Measurements from ENCODE around the gene XYLB.
A peak's percentile ranks its signal among the peaks of the same experiment; 100 is the strongest.

The XYLB gene

DNA sequence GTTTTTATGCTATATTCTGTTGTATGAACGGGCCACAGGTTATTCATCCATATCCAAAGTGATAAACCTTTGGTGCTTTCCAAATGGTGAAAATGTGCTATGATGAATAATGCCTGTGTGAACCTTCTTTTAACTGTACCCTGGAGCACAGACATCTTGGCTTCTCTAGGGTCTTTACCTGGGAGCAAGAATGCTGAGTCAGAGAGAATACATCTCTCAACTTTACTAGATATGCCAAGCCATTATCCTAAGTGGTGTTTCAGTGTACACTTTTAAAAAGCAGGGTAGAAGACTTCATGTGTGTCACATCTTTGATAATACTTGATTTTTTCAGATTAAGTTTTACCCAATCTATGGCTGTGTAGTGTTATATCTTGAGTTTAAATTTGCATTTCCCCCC, 23.5 kb upstream of the XYLB start:
- DNase-seq (ENCODE audit: low spot score) = no peak

DNA sequence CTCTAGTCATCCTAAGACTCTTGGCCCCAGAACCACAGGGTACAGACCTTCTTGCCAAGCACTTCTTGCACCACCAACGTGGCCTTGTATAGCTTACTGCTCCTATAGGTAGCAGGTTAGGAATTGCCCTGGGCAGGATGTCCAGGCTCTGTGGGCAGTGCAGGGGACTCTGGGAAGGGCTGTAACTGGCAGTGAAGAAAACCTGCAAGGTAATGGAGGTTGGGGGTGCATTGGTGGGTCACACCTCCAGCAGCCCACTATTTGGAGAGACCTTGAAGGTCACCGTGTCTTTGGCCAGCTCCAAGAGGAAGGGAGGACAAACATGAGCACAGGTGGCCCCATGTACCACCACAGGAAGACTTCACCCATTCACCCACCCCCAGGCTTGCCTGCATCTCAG, 21.3 kb upstream of the XYLB start:
- DNase-seq (ENCODE audit: low spot score) = no peak

DNA sequence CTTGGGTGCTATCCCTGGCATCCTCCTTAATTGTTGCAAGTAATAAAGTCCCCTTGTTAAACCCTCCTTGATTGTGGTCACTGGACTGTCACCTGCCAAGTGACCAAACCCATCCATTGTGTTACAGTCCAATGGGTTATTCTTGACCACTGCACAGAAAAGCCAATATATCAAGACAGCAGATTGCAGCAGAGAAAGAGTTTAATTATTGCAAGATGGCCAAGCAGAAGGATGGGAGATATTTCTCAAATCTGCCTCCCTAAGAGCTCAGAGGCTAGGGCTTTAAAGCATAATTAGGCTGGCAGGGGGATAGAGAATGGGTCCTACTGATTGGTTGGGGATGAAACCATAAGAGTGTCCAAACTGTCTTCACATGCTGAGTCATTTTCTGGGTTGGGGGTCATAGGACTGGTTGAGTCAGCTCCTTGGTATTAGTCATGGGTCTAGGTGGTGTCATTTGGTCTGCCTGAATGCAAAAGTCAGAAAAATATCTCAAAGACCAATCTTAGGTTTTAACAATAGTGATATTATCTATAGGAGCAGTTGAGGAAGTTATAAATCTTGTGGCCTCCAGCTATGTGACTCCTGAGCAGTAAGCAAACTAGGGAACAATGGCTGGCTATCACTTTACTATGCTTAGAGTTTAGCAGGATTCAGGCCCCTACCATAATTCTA, 19.1 kb upstream of the XYLB start:
- DNase-seq (ENCODE audit: low spot score) = no peak

DNA sequence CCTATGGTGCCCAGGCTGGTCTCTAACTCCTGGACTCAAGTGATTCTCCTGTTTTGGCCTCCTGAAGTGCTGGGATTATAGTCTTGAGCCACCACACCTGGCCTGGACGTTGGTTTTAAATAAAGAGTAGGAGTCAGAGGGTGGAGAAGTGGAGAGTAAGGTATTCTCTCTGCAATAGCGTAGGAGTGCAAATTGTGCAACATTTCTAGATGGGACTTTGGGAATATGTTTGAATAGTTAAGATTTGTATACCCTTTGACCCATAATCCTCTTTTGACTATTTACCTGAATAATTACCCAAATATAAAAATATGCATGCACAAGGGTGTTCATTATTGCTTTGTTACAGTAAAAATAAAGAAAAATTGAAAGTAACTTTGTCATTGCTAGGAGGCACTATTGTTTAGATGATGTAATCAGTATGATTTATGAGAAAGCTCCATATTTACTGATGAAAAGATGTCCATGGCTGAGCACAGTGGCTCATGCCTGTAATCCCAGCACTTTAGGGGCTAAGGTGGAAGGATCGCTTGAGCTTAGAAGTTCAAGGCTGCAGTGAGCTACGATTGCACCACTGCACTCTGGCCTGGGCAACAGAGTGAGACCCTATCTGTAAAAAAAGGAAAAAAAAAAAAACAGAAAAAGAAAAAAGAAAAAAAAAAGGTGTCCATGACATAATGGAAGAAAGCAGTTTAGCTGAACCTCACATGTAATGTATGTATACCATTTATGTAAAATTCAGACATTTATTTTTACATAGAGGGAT, 15.1 kb upstream of the XYLB start:
- DNase-seq (ENCODE audit: low spot score) = no peak

DNA sequence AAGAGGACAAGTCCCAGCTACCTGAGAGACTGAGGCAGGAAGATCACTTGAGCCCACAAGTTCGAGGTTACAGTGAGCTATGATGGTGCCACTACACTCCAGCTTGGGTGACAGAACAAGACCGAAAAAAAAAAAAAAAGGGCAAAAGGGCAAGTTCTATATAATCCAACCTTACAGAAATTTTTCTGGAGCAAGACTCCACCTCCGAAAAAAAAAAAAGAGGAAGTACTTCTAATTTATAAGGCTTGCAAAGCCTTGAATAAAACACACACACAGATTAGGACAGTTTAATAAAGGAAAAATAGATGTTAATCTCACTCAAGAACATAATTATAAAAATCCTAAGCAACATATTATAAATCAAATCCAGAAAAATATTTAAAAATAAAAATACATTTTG, 14.4 kb upstream of the XYLB start:
- DNase-seq (ENCODE audit: low spot score) = no peak

- peak; percentile 88 for DNase-seq (ENCODE audit: low spot score)
These were observed 12.2 kb upstream of the XYLB start for GRCh38 chr3:38334142-38335055.

- peak; percentile 6 for DNase-seq (ENCODE audit: low spot score)
These were observed 11.3 kb upstream of the XYLB start for GRCh38 chr3:38335263-38335662.

GRCh38 chr3:38337703-38338102, 8.9 kb upstream of the XYLB start:
- no peak for DNase-seq (ENCODE audit: low spot score)

GRCh38 chr3:38343797-38344594, 2.6 kb upstream of the XYLB start:
- DNase-seq (ENCODE audit: low spot score) = no peak

DNA sequence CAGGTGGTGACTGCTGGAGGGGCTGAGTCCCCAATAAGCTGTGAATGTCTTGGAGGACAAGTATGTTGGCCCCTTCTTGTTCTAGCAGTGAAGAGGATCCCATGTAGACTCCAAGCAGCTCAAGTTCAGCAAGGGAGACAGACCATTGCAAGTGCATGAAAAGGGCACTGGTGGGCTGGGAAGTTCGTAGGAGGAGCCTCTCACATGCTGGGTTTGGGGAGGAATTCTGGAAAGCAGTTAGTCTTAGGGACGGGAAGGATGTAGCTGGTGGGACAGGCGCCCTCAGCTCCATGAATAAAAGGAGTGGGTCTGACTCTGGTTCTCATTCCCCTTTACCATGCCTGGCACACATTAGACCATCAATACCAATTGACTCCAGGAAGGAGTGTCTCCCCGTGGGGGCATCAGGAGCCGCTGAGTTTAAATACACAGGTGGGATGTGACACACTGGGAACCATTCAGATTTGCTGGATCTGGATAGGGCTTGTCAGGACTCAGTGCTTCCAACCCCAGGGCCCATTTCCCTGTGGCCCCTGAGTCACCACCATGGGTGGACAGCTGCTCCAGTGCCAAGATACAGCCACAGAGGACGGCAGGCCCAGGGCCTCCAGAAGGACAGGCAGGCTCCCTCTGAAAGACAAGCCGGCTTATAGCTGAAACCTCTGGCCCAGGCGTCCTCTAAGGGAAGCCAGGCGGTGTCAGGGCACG, 552 bp upstream of the XYLB start:
- no peak for DNase-seq (ENCODE audit: low spot score)

DNA sequence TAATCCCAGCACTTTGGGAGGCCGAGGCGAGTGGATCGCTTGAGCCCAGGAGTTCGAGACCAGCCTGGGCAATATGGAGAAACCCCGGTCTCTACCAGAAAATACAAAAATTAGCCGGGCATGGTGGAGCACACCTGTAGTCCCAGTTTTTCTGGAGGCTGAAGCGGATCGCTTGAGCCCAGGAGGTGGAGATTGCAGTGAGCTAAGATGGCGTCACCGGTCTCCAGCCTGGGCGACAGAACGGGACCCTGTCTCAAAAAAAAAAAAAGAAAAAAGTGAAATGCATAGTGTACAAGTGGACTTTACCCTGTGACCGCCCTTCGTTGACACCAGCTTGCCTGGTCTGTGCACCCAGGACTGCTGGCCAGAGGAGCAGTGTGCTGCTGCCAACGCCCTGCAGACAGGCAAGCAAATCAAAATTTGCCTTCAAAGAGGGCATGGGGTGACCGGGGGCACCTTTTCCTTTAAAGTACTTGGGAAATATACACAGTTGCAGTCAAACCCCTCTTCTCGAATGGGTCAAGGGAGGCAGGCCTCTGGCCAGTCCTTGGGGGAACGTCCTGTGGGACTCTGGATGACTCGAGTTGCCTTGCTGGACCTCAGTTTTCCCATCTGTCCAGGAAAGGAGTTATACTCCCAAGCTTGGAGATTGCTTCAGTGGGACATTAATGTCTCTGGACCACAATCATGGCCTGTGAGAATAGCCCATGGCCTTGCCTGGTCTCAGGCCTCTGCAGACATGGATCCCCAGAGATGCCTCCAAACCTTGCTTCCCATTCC, 1.0 kb downstream of the XYLB start:
- no peak for DNase-seq (ENCODE audit: low spot score)

- DNase-seq (ENCODE audit: low spot score) = peak; percentile 42
These were observed 2.3 kb downstream of the XYLB start for GRCh38 chr3:38348903-38349302.

GRCh38 chr3:38349684-38350359, 3.2 kb downstream of the XYLB start:
- DNase-seq (ENCODE audit: low spot score) = no peak

- no peak for DNase-seq (ENCODE audit: low spot score)
These were observed 6.6 kb downstream of the XYLB start for GRCh38 chr3:38353151-38353550.

GRCh38 chr3:38354588-38355330, 8.2 kb downstream of the XYLB start:
- DNase-seq (ENCODE audit: low spot score) = no peak

DNA sequence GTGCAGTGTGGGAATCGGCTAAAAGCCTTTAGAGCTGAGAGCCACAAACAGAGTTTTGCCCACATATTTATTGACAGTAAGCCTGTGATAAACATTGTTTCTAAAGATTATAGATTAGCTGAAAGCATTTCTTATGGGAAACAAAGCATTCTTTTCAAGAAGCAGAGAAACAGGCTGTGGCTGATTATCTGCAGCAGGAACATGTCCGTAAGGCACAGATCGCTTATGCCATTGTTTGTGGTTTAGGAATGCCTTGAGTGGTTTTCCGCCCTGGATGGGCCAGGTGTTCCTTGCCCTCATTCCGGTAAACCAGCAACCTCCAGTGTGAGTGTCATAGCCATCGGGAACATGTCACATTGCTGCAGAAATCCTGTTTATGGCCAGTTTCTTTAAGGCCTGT, 12.5 kb downstream of the XYLB start:
- DNase-seq (ENCODE audit: low spot score) = no peak

DNA sequence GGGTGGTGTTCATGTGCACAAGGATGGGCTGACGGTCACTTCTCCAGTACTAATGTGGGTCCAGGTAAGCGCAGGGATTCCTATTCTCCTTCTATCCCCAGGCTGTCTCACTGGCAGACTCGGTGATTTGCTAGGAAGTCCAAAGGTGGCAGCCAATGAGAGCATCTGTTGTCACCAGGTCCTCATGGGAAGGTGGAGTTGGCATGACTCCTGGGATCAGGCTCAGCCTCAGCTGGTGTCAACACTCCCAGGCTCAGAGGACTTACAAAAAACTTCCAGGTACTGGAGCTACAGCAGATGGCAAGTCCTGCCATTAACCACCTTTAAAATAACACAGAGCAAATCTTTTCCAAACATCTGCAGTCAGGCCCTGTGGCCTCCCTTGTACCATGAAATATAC, 13.8 kb downstream of the XYLB start:
- no peak for DNase-seq (ENCODE audit: low spot score)

DNA sequence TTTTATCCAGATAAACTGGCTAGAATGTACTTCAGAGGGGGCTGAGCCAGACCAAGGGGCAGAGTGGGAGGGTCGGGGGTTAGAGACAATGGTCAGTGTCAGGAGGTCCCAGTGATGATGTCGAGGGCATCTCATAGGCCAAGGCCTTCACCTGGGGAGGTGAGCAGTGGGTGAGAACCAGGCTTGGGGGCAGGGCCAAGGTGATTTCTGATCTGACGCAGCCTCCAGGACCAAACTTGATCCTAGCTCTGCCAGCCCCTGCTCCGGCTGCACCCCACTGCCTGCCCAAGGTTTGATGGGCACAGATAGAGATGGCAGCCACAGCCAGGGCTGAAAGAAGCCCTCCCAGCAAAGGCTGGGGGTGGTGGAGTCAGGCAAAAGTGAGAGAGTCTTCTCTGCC, 14.9 kb downstream of the XYLB start:
- DNase-seq (ENCODE audit: low spot score) = no peak

- no peak for DNase-seq (ENCODE audit: low spot score)
These were observed 16.2 kb downstream of the XYLB start for GRCh38 chr3:38362825-38363224.
